Heart left ventricle (tissue), 16 donors: Measurements from ENCODE around the gene WNK2. TPM values are rescaled to one million over a fixed set of nuclear protein-coding genes. Genes with fewer than 3 reads are reported as not detected.
A peak's percentile ranks its signal among the peaks of the same experiment; 100 is the strongest.
"Not testable (repeated sequence)": the region's sequence is repeated elsewhere in the genome, so short reads cannot be mapped to it uniquely, and the experiment has no call there.

Experiments used
- ATAC-seq, 4 donors: fragments of 200-7000 bp; cut with Tn5 transposase; one replicate each; pipeline ENCODE4 v1.9.1; 2020 to 2022; ENCODE audit warnings: moderate library complexity in 4 of 4, mild to moderate bottlenecking in 3 of 4, moderate number of reproducible peaks in 1 of 4
- DNase-seq, 5 donors: peaks; one replicate each; pipeline ENCODE4 v3.0.0-alpha.2; 2020
- H3K27ac ChIP-seq, 12 donors: fragments of 200-600 bp; sonication (generic) in 4 of 12; one replicate each; pipeline versions ENCODE4 v1.5.0 to v1.8.0; 2016 to 2022; ENCODE audit warnings: mild to moderate bottlenecking in 2 of 12
- H3K27me3 ChIP-seq, 9 donors: fragments of 200-600 bp; sonication (generic) in 2 of 9; one replicate each; pipeline versions ENCODE4 v1.5.1 to v1.8.0; 2016 to 2022; ENCODE audit warnings: mild to moderate bottlenecking in 3 of 9
- H3K36me3 ChIP-seq, 9 donors: fragments of 200-600 bp; sonication (generic) in 2 of 9; one replicate each; pipeline versions ENCODE4 v1.5.0 to v1.8.0; 2018 to 2022; ENCODE audit warnings: mild to moderate bottlenecking in 2 of 9
- H3K4me1 ChIP-seq, 12 donors: fragments of 200-600 bp; sonication (generic) in 4 of 12; one replicate each; pipeline versions ENCODE4 v1.5.0 to v1.8.0; 2016 to 2022; ENCODE audit warnings: mild to moderate bottlenecking in 3 of 12
- H3K4me3 ChIP-seq, 12 donors: fragments of 200-600 bp; sonication (generic) in 4 of 12; one replicate each; pipeline versions ENCODE4 v1.5.0 to v1.8.0; 2017 to 2022; ENCODE audit warnings: mild to moderate bottlenecking in 9 of 12, moderate library complexity in 4 of 12
- H3K9me3 ChIP-seq, 12 donors: fragments of 200-600 bp; sonication (generic) in 4 of 12; one replicate each; pipeline versions ENCODE4 v1.5.0 to v1.8.0; 2016 to 2022; ENCODE audit warnings: mild to moderate bottlenecking in 1 of 12
- POLR2A ChIP-seq, 2 donors: fragments of 450-650 bp; IDR thresholded peaks; one replicate each; pipeline ENCODE4 v1.6.1; 2017; ENCODE audit warnings: antibody characterized with exemption in 2 of 2, mild to moderate bottlenecking in 2 of 2, moderate library complexity in 2 of 2
- WGBS, 4 donors: extraction: QIAGEN DNeasy Blood & Tissue Kit in 2 of 4; methylation state at CpG; one replicate each; pipeline versions ENCODE4 v1.1.5 to v1.1.7; 2013 to 2018; 5-methylcytosine and 5-hydroxymethylcytosine counted together
- intact Hi-C, 10 donors: fragments of 100-400 bp; cut with DNase I; formaldehyde crosslinking; loops; one replicate each; pipeline versions ENCODE4 v1.11.1 to v1.14.2; 2022
- polyA plus RNA-seq, 2 donors: library from polyadenylated mRNA; stranded (reverse); fragments of 200-250 nt; gene quantifications; one replicate each; pipeline ENCODE4 v1.2.3, GENCODE V29; 2013
- total RNA-seq, 9 donors: library from RNA; depleted of rRNA in 2 of 9; stranded (reverse); fragments of >200 nt in 2 of 9; fragmentation: NEBNext Ultra II Directional in 3 of 9; extraction: Animal tissue kit (Norgen Biotek cat#: 25700) in 3 of 9; gene quantifications; one replicate each; pipeline versions ENCODE4 v1.1.0 to v1.2.4, GENCODE V29; 2016 to 2023
- TF ChIP-seq, protein P1 (sequence below), 12 donors: fragments of 200-600 bp; sonication (generic) in 4 of 12; IDR thresholded peaks; one replicate each; pipeline versions ENCODE4 v1.5.0 to v1.8.0; 2018 to 2022; ENCODE audit warnings: antibody characterized with exemption in 12 of 12, mild to moderate bottlenecking in 5 of 12
- donor health status: ischemic (EF 13 %, LVEDD 7.1; RV severe dilation, severe dysfunction).
- donor health status: healthy with polysubstance abuse.
- donor health status: DM: no; HTN: yes; CAD: no.
- donor health status: DM: no; HTN: no; CAD: no.
- donor health status: ischemic (EF 25% LVEDD 6.9; RV normal size, moderate dysfunction).
- donor health status: ischemic (EF 25% LVEDD 5.7; RV mildly dilated, moderate dysfunction).
- donor health status: healthy.
- donor health status: DM: yes; HTN: yes; CAD: no.
- donor health status: ischemic (EF 35%, LVEDD 5.7; RV mildly dilated, moderate dysfunction).
- donor health status: nonischemic (EF 11% LVEDD 7.7; RV severe dilation, severe dysfunction).
- donor health status: DM: yes; HTN: yes; CAD: no.
- donor health status: PGD.
- donor health status: ischemic (EF 29% LVEDD 5.4; RV normal size, mild dysfunction).
- donor health status: nonischemic (EF 23%, LVEDD 6.1; RV moderate dilation, normal function).

Gene WNK2
- total and polyA plus RNA-seq, 11 donors, result 29.4 to 206 (median 112) TPM

- TF ChIP-seq POLR2A (IDR thresholded peaks at IDR 0.05), result no peak
- TF ChIP-seq, protein P1, sequence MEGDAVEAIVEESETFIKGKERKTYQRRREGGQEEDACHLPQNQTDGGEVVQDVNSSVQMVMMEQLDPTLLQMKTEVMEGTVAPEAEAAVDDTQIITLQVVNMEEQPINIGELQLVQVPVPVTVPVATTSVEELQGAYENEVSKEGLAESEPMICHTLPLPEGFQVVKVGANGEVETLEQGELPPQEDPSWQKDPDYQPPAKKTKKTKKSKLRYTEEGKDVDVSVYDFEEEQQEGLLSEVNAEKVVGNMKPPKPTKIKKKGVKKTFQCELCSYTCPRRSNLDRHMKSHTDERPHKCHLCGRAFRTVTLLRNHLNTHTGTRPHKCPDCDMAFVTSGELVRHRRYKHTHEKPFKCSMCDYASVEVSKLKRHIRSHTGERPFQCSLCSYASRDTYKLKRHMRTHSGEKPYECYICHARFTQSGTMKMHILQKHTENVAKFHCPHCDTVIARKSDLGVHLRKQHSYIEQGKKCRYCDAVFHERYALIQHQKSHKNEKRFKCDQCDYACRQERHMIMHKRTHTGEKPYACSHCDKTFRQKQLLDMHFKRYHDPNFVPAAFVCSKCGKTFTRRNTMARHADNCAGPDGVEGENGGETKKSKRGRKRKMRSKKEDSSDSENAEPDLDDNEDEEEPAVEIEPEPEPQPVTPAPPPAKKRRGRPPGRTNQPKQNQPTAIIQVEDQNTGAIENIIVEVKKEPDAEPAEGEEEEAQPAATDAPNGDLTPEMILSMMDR (IDR thresholded peaks at IDR 0.05), result no peak
- intact Hi-C loops, result no loop called here
- no peak for ATAC-seq
- H3K4me1 ChIP-seq, result peaks cover 0 to 12% (median 2%) of the 10 kb centered on the region in 12 donors
- 67 to 75% (median 71%) methylated on average over 9 of the region's 9 CpGs for WGBS, 4 donors
- no peak overlapping the region for H3K27ac ChIP-seq
- H3K36me3 ChIP-seq, result no peaks in the 10 kb centered on the region
- no peak overlapping the region for H3K4me3 ChIP-seq
- no peak for DNase-seq
- H3K27me3 ChIP-seq, result peaks cover 0 to 23% (median 12%) of the 10 kb centered on the region in 9 donors
- H3K9me3 ChIP-seq, result peaks cover 0 to 3% (median 0%) of the 10 kb centered on the region in 12 donors
These were observed 159.7 kb downstream of the WNK2 start for GRCh38 chr9:93343663-93344062.

GRCh38 chr9:93345643-93346230 lies 161.8 kb downstream of the WNK2 start:
- Histone ChIP-seq H3K36me3 (no peaks in the 10 kb centered on the region), H3K27me3 (peaks cover 0 to 23% (median 12%) of the 10 kb centered on the region in 9 donors), H3K4me3 (peak overlapping the region; percentile 8 to 63 (median 52)), H3K9me3 (no peaks in the 10 kb centered on the region), H3K27ac (peak overlapping the region in 1 of 12 donors; percentile 30), H3K4me1 (peaks cover 0 to 12% (median 2%) of the 10 kb centered on the region in 12 donors)
- intact Hi-C loops, result no loop called here
- WGBS, 4 donors, result 43 to 59% (median 48%) methylated on average over 14 to 19 of the region's 19 CpGs
- ATAC-seq, result peak in 1 of 4 donors; percentile 18
- no peak for TF ChIP-seq POLR2A (IDR thresholded peaks at IDR 0.05)
- TF ChIP-seq, protein P1 (IDR thresholded peaks at IDR 0.05), result no peak
- DNase-seq, result no peak

DNA sequence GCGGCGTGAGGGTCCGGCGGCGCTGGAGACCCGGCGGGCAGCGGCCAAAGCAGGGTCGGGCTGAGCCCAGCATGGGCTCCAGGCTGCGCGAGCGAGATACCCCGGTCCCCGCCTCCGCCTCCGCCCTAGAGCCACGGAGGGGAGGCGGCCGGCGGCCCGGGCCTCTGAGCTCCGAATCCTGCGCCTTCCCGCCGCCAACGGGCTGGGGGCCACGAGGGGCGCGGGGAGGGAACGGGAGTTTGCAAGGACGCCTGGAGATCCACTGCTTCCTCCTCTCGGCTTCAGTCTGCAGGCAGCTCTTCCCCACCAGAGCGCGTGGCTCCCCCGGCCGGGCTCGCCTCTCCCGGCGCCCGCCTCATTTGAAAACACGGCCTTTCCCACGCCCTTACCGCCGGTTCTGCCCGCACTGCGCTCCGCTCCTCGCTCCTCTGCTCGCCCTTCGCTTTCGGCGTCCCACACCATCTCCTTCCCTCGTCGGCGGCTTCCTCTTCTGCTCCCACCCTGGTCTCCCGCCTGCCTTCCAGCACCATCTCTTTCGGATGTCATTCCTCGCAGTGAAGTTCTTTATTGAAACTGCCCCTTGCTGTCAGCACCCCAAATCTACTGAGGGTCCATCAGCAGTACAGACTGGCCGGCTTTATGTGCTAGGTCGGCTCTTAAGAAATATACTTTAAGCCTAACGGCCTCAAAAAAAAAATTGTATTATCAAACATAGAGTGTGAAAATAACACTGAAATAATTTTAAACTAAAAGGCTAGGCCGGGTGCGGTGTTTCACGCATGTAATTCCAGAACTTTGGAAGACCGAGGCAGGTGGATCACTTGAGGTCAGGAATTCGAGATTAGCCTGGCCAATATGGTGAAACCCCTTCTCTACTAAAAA lies 162.5 kb downstream of the WNK2 start:
- ATAC-seq (peak in 3 of 4 donors; percentile 42 to 70 (median 61)), DNase-seq (no peak)
- H3K27ac ChIP-seq, result peak overlapping the region in 1 of 12 donors; percentile 30
- H3K4me1 ChIP-seq, result peaks cover 0 to 12% (median 2%) of the 10 kb centered on the region in 12 donors
- intact Hi-C loops, result no loop called here
- H3K27me3 ChIP-seq, result peaks cover 0 to 23% (median 12%) of the 10 kb centered on the region in 9 donors
- 12 to 17% (median 14%) methylated on average over 44 to 66 of the region's 66 CpGs for WGBS, 4 donors
- no peaks in the 10 kb centered on the region for H3K36me3 ChIP-seq
- TF ChIP-seq, protein P1 (IDR thresholded peaks at IDR 0.05), result no peak
- TF ChIP-seq POLR2A (IDR thresholded peaks at IDR 0.05), result no peak
- peak overlapping the region; percentile 8 to 63 (median 52) for H3K4me3 ChIP-seq
- H3K9me3 ChIP-seq, result no peaks in the 10 kb centered on the region

DNA sequence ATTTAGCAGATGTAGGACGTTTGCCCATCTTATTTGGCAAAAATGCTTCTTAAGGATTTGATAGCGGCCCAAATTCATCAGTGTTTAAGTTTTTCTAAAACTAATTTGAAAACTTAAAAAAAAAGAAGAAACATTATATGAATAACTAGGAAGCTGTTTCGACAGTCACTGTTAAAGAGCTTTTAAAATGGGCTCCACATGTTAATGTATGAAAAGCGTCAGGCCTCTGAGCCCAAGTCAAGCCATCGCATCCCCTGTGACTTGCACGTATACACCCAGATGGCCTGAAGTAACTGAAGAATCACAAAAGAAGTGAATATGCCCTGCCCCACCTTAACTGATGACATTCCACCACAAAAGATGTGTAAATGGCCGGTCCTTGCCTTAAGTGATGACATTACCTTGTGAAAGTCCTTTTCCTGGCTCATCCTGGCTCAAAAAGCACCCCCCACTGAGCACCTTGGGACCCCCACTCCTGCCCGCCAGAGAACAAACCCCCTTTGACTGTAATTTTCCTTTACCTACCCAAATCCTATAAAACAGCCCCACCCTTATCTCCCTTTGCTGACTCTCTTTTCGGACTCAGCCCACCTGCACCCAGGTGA lies 163.5 kb downstream of the WNK2 start:
- ATAC-seq, DNase-seq, H3K27ac ChIP-seq, intact Hi-C loops, H3K9me3 ChIP-seq, H3K4me3 ChIP-seq, H3K36me3 ChIP-seq: not testable (repeated sequence)
- 94 to 97% (median 94%) methylated on average over 8 to 9 of the region's 9 CpGs for WGBS, 4 donors
- H3K4me1 ChIP-seq, result peaks cover 0 to 12% (median 2%) of the 10 kb centered on the region in 12 donors
- H3K27me3 ChIP-seq, result peaks cover 0 to 23% (median 12%) of the 10 kb centered on the region in 9 donors

DNA sequence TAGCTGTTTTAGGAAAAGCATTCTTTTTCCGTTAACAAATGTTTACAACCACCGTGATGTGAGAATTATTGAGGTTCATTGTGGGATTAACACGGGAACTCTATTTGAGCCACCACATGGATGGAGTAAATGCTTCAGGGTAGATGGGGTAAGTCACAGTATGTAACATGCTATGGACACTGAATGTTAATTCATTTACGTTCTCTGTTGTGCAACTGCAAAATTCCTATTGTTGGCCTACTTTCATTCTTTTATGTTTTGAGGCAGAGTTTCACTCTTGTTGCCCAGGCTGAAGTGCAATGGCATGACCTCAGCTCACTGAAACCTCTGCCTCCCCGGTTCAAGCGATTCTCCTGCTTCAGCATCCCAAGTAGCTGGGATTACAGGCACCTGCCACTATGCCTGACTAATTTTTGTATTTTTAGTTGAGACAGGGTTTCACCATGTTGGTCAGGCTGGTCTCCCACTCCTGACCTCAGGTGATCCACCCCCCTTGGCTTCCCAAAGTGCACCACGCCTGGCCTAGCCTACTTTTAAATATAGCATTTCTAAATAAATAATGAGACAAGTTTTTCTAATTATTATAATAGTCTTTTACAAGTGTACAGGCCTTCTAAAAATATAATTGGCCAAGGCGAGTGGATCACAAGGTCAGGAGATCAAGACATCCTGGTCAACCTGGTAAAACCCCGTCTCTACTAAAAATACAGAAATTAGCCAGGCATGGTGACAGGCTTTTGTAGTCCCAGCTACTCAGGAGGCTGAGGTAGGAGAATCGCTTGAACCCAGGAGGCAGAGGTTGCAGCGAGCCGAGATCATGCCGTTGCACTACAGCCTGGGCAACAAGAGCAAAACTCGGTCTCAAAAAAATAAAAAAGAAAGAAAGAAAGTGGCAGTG lies 169.7 kb downstream of the WNK2 start:
- not testable (repeated sequence) for DNase-seq

More for the DNA sequence above, 169.7 kb downstream of the WNK2 start:
- intact Hi-C loops, H3K36me3 ChIP-seq, ATAC-seq, H3K27ac ChIP-seq, H3K9me3 ChIP-seq, H3K4me3 ChIP-seq, H3K27me3 ChIP-seq, H3K4me1 ChIP-seq: not testable (repeated sequence)
- WGBS, 4 donors, result 86 to 95% (median 91%) methylated on average over 14 of the region's 14 CpGs
